Measurements from ENCODE around the gene DCST2. TPM values are rescaled to one million over a fixed set of nuclear protein-coding genes. Genes with fewer than 3 reads are reported as not detected.

DCST2 gene
- total RNA-seq, 1 donor from 2014 or later: 0.30 TPM

- Mint-ChIP-seq H3K36me3 (ENCODE audit: low read depth) (peaks cover 5% of the 10 kb centered on the region), H3K4me3 (ENCODE audit: unreplicated experiment) (peak overlapping the region; percentile 52)
- DNase-seq (ENCODE audit: low spot score): no peak
Observed at GRCh38 chr1:155077758-155078445, 44.3 kb upstream of the DCST2 start.

GRCh38 chr1:155077346-155077745 lies 43.8 kb upstream of the DCST2 start:
- H3K27me3 Mint-ChIP-seq (ENCODE audit: low read depth): peaks cover 16% of the 10 kb centered on the region
- H3K4me3 Mint-ChIP-seq (ENCODE audit: unreplicated experiment): no peak overlapping the region
- TF ChIP-seq CTCF (IDR thresholded peaks at IDR 0.05): no peak
- no peak overlapping the region for H3K27ac Mint-ChIP-seq (ENCODE audit: unreplicated experiment)
- H3K9me3 Mint-ChIP-seq (ENCODE audit: low read depth): no peaks in the 10 kb centered on the region
- H3K4me1 Mint-ChIP-seq (ENCODE audit: low read depth): peaks cover 23% of the 10 kb centered on the region
- peaks cover 5% of the 10 kb centered on the region for H3K36me3 Mint-ChIP-seq (ENCODE audit: low read depth)
- DNase-seq (ENCODE audit: low spot score): no peak

More at GRCh38 chr1:155077758-155078445, 44.3 kb upstream of the DCST2 start:
- H3K27ac Mint-ChIP-seq (ENCODE audit: unreplicated experiment): no peak overlapping the region
- H3K9me3 Mint-ChIP-seq (ENCODE audit: low read depth): no peaks in the 10 kb centered on the region
- peaks cover 25% of the 10 kb centered on the region for H3K4me1 Mint-ChIP-seq (ENCODE audit: low read depth)
- no peak for TF ChIP-seq CTCF (IDR thresholded peaks at IDR 0.05)
- peaks cover 20% of the 10 kb centered on the region for H3K27me3 Mint-ChIP-seq (ENCODE audit: low read depth)

- Mint-ChIP-seq H3K27me3 (ENCODE audit: low read depth) (peaks cover 9% of the 10 kb centered on the region), H3K4me1 (ENCODE audit: low read depth) (peaks cover 20% of the 10 kb centered on the region), H3K4me3 (ENCODE audit: unreplicated experiment) (no peak overlapping the region), H3K36me3 (ENCODE audit: low read depth) (peaks cover 2% of the 10 kb centered on the region), H3K27ac (ENCODE audit: unreplicated experiment) (no peak overlapping the region), H3K9me3 (ENCODE audit: low read depth) (no peaks in the 10 kb centered on the region)
- TF ChIP-seq CTCF (IDR thresholded peaks at IDR 0.05): no peak
- no peak for DNase-seq (ENCODE audit: low spot score)
Observed at GRCh38 chr1:155076371-155076770, 42.8 kb upstream of the DCST2 start.

- Mint-ChIP-seq H3K4me3 (ENCODE audit: unreplicated experiment) (no peak overlapping the region), H3K36me3 (ENCODE audit: low read depth) (peaks cover 1% of the 10 kb centered on the region), H3K4me1 (ENCODE audit: low read depth) (peaks cover 18% of the 10 kb centered on the region), H3K27me3 (ENCODE audit: low read depth) (peaks cover 5% of the 10 kb centered on the region), H3K27ac (ENCODE audit: unreplicated experiment) (no peak overlapping the region), H3K9me3 (ENCODE audit: low read depth) (no peaks in the 10 kb centered on the region)
- no peak for TF ChIP-seq CTCF (IDR thresholded peaks at IDR 0.05)
- DNase-seq (ENCODE audit: low spot score): no peak
Observed at GRCh38 chr1:155075535-155075934, 42.0 kb upstream of the DCST2 start.

GRCh38 chr1:155073377-155074242 lies 40.0 kb upstream of the DCST2 start:
- Mint-ChIP-seq H3K4me3 (ENCODE audit: unreplicated experiment) (no peak overlapping the region), H3K4me1 (ENCODE audit: low read depth) (peaks cover 9% of the 10 kb centered on the region), H3K36me3 (ENCODE audit: low read depth) (peaks cover 3% of the 10 kb centered on the region), H3K9me3 (ENCODE audit: low read depth) (no peaks in the 10 kb centered on the region), H3K27ac (ENCODE audit: unreplicated experiment) (no peak overlapping the region), H3K27me3 (ENCODE audit: low read depth) (no peaks in the 10 kb centered on the region)
- no peak for DNase-seq (ENCODE audit: low spot score)
- no peak for TF ChIP-seq CTCF (IDR thresholded peaks at IDR 0.05)

Measured in chondrocyte (in vitro differentiated cells).